Measurements from ENCODE around the gene PGAP1. TPM values are rescaled to one million over a fixed set of nuclear protein-coding genes. Genes with fewer than 3 reads are reported as not detected.

PGAP1 gene
- total RNA-seq, 1 experiment from 2014 or later: 3.5 TPM

- intact Hi-C loops (cut with micrococcal nuclease): no loop called here
- ChIA-PET POLR2A (ENCODE audit: unreplicated experiment) (no interaction called here), CTCF (interaction anchor here (0.5 kb wide), 1 partner anchor 199 kb away, joined by 4 read pairs; no protein-coding TSS in a partner anchor)
- H3F3A ChIP-seq (ENCODE audit: low read length, unreplicated experiment): no peaks in the 10 kb centered on the region
- H3K9ac ChIP-seq (ENCODE audit: low read length): no peak overlapping the region
- H3K27me3 ChIP-seq (ENCODE audit: low read length): no peaks in the 10 kb centered on the region
- TF ChIP-seq CTCF (conservative IDR thresholded peaks at IDR 0.05; ENCODE audit: low read depth, low read length) (no peak), EZH2 (IDR thresholded peaks at IDR 0.05; ENCODE audit: low read length, unreplicated experiment) (no peak), EZH2phosphoT487 (IDR thresholded peaks at IDR 0.05; ENCODE audit: borderline replicate concordance, low read length) (no peak)
- no peak overlapping the region for H3K4me3 ChIP-seq (ENCODE audit: low read length)
- BruUV-seq (replicated peaks): no TSS peak
- no peaks in the 10 kb centered on the region for H3K79me2 ChIP-seq (ENCODE audit: low read length)
- peaks cover 8% of the 10 kb centered on the region for H3K4me1 ChIP-seq (ENCODE audit: insufficient read depth, low read length)
- no peaks in the 10 kb centered on the region for H3K9me3 ChIP-seq (ENCODE audit: low read length)
- DNase-seq (no peak), ATAC-seq (no peak)
- H2AFZ ChIP-seq (ENCODE audit: low read length): no peak overlapping the region
- H3K27ac ChIP-seq (ENCODE audit: low read length): no peak overlapping the region
- H3K4me2 ChIP-seq (ENCODE audit: low read length): no peak overlapping the region
- no peaks in the 10 kb centered on the region for H3K9me2 ChIP-seq (replicated peaks; ENCODE audit: low read length)
- H3K36me3 ChIP-seq (ENCODE audit: low read depth, low read length): no peaks in the 10 kb centered on the region
- H4K20me1 ChIP-seq (ENCODE audit: low read length): no peaks in the 10 kb centered on the region
Measured at GRCh38 chr2:196935432-196935831, 8.9 kb upstream of the PGAP1 start.

GRCh38 chr2:196934672-196935071 lies 8.2 kb upstream of the PGAP1 start:
- Histone ChIP-seq H3K4me3 (ENCODE audit: low read length) (no peak overlapping the region), H3K27me3 (ENCODE audit: low read length) (no peaks in the 10 kb centered on the region), H3K79me2 (ENCODE audit: low read length) (no peaks in the 10 kb centered on the region), H3K27ac (ENCODE audit: low read length) (no peak overlapping the region), H3K36me3 (ENCODE audit: low read depth, low read length) (no peaks in the 10 kb centered on the region), H4K20me1 (ENCODE audit: low read length) (no peaks in the 10 kb centered on the region), H3F3A (ENCODE audit: low read length, unreplicated experiment) (no peaks in the 10 kb centered on the region), H3K9me2 (replicated peaks; ENCODE audit: low read length) (no peaks in the 10 kb centered on the region), H3K9ac (ENCODE audit: low read length) (no peak overlapping the region), H3K4me2 (ENCODE audit: low read length) (no peak overlapping the region), H3K9me3 (ENCODE audit: low read length) (no peaks in the 10 kb centered on the region), H2AFZ (ENCODE audit: low read length) (no peak overlapping the region), H3K4me1 (ENCODE audit: insufficient read depth, low read length) (peaks cover 7% of the 10 kb centered on the region)
- BruUV-seq (replicated peaks): no TSS peak
- intact Hi-C loops (cut with micrococcal nuclease): no loop called here
- CTCF ChIA-PET: no interaction called here
- DNase-seq (no peak), ATAC-seq (no peak)
- POLR2A ChIA-PET (ENCODE audit: unreplicated experiment): no interaction called here
- TF ChIP-seq EZH2phosphoT487 (IDR thresholded peaks at IDR 0.05; ENCODE audit: borderline replicate concordance, low read length) (no peak), CTCF (conservative IDR thresholded peaks at IDR 0.05; ENCODE audit: low read depth, low read length) (no peak), EZH2 (IDR thresholded peaks at IDR 0.05; ENCODE audit: low read length, unreplicated experiment) (no peak)

- Histone ChIP-seq H3F3A (ENCODE audit: low read length, unreplicated experiment) (no peaks in the 10 kb centered on the region), H3K4me3 (ENCODE audit: low read length) (no peak overlapping the region), H3K36me3 (ENCODE audit: low read depth, low read length) (no peaks in the 10 kb centered on the region), H2AFZ (ENCODE audit: low read length) (no peak overlapping the region), H3K9ac (ENCODE audit: low read length) (no peak overlapping the region), H3K4me2 (ENCODE audit: low read length) (no peak overlapping the region), H3K27me3 (ENCODE audit: low read length) (no peaks in the 10 kb centered on the region), H3K79me2 (ENCODE audit: low read length) (no peaks in the 10 kb centered on the region), H3K4me1 (ENCODE audit: insufficient read depth, low read length) (peaks cover 4% of the 10 kb centered on the region; the same call in 1 of the 2 replicates), H4K20me1 (ENCODE audit: low read length) (no peaks in the 10 kb centered on the region), H3K9me2 (replicated peaks; ENCODE audit: low read length) (no peaks in the 10 kb centered on the region), H3K9me3 (ENCODE audit: low read length) (no peaks in the 10 kb centered on the region), H3K27ac (ENCODE audit: low read length) (no peak overlapping the region)
- CTCF ChIA-PET: no interaction called here
- ATAC-seq (no peak), DNase-seq (no peak)
- intact Hi-C loops (cut with micrococcal nuclease): no loop called here
- no TSS peak for BruUV-seq (replicated peaks)
- TF ChIP-seq EZH2phosphoT487 (IDR thresholded peaks at IDR 0.05; ENCODE audit: borderline replicate concordance, low read length): no peak
- no peak for TF ChIP-seq EZH2 (IDR thresholded peaks at IDR 0.05; ENCODE audit: low read length, unreplicated experiment)
- TF ChIP-seq CTCF (conservative IDR thresholded peaks at IDR 0.05; ENCODE audit: low read depth, low read length): no peak
- POLR2A ChIA-PET (ENCODE audit: unreplicated experiment): interaction anchor here (0.6 to 0.7 kb wide), 2 partner anchors 108 to 312 kb away, joined by 3 to 5 read pairs; no protein-coding TSS in a partner anchor
Measured at GRCh38 chr2:196931555-196931954, 5.0 kb upstream of the PGAP1 start.

Measured in PC-3 (cell line).